ENCODE results near the gene PRPF19. TPM values are rescaled to one million over a fixed set of nuclear protein-coding genes. Genes with fewer than 3 reads are reported as not detected.
A peak's percentile ranks its signal among the peaks of the same experiment; 100 is the strongest.

PRPF19 gene
- total RNA-seq, 1 donor from 2014 or later: 36.1 TPM

GRCh38 chr11:60928563-60929001 lies 22.2 kb upstream of the PRPF19 start:
- FAIRE-seq (no peak), DNase-seq (ENCODE audit: low read depth) (no peak)
- H3K36me3 ChIP-seq (ENCODE audit: control insufficient read depth, insufficient read depth, low read length): peaks cover 30% of the 10 kb centered on the region
- no peaks in the 10 kb centered on the region for H3K27me3 ChIP-seq (ENCODE audit: control insufficient read depth, insufficient read depth, low read length)
- TF ChIP-seq CTCF (IDR thresholded peaks at IDR 0.05; ENCODE audit: insufficient read depth, low read length, severe bottlenecking): no peak
- no peak overlapping the region for H3K4me3 ChIP-seq (ENCODE audit: low read depth, low read length)

- FAIRE-seq (no peak), DNase-seq (ENCODE audit: low read depth) (no peak)
- H3K27me3 ChIP-seq (ENCODE audit: control insufficient read depth, insufficient read depth, low read length): no peaks in the 10 kb centered on the region
- no peak for TF ChIP-seq CTCF (IDR thresholded peaks at IDR 0.05; ENCODE audit: insufficient read depth, low read length, severe bottlenecking)
- peaks cover 28% of the 10 kb centered on the region for H3K36me3 ChIP-seq (ENCODE audit: control insufficient read depth, insufficient read depth, low read length)
- no peak overlapping the region for H3K4me3 ChIP-seq (ENCODE audit: low read depth, low read length)
These were observed 21.2 kb upstream of the PRPF19 start for GRCh38 chr11:60927600-60927999.

GRCh38 chr11:60927061-60927592 lies 20.7 kb upstream of the PRPF19 start:
- no peak overlapping the region for H3K4me3 ChIP-seq (ENCODE audit: low read depth, low read length)
- no peaks in the 10 kb centered on the region for H3K27me3 ChIP-seq (ENCODE audit: control insufficient read depth, insufficient read depth, low read length)
- FAIRE-seq (no peak), DNase-seq (ENCODE audit: low read depth) (no peak)
- no peak for TF ChIP-seq CTCF (IDR thresholded peaks at IDR 0.05; ENCODE audit: insufficient read depth, low read length, severe bottlenecking)
- peaks cover 26% of the 10 kb centered on the region for H3K36me3 ChIP-seq (ENCODE audit: control insufficient read depth, insufficient read depth, low read length)

GRCh38 chr11:60926500-60926899 lies 20.1 kb upstream of the PRPF19 start:
- TF ChIP-seq CTCF (IDR thresholded peaks at IDR 0.05; ENCODE audit: insufficient read depth, low read length, severe bottlenecking): no peak
- DNase-seq (ENCODE audit: low read depth): no peak
- FAIRE-seq: no peak
- Histone ChIP-seq H3K36me3 (ENCODE audit: control insufficient read depth, insufficient read depth, low read length) (peaks cover 23% of the 10 kb centered on the region), H3K4me3 (ENCODE audit: low read depth, low read length) (no peak overlapping the region), H3K27me3 (ENCODE audit: control insufficient read depth, insufficient read depth, low read length) (no peaks in the 10 kb centered on the region)

GRCh38 chr11:60925868-60926267 lies 19.5 kb upstream of the PRPF19 start:
- H3K4me3 ChIP-seq (ENCODE audit: low read depth, low read length): no peak overlapping the region
- peaks cover 22% of the 10 kb centered on the region for H3K36me3 ChIP-seq (ENCODE audit: control insufficient read depth, insufficient read depth, low read length)
- H3K27me3 ChIP-seq (ENCODE audit: control insufficient read depth, insufficient read depth, low read length): no peaks in the 10 kb centered on the region
- no peak for TF ChIP-seq CTCF (IDR thresholded peaks at IDR 0.05; ENCODE audit: insufficient read depth, low read length, severe bottlenecking)
- DNase-seq (ENCODE audit: low read depth) (peak; percentile 94), FAIRE-seq (no peak)

All from bronchial epithelial cell (primary cell).